ENCODE measurements around the gene ERCC4.

The ERCC4 gene

GRCh38 chr16:13948086-13948485 lies 28.1 kb downstream of the ERCC4 start:
- DNase-seq (ENCODE audit: low read depth in 2 of 2): no peak

- DNase-seq (ENCODE audit: low read depth in 2 of 2): no peak
Observed at GRCh38 chr16:13950821-13951547, 31.0 kb downstream of the ERCC4 start.

GRCh38 chr16:13951611-13952010 lies 31.7 kb downstream of the ERCC4 start:
- no peak for DNase-seq (ENCODE audit: low read depth in 2 of 2)

GRCh38 chr16:13953501-13953900 lies 33.5 kb downstream of the ERCC4 start:
- no peak for DNase-seq (ENCODE audit: low read depth in 2 of 2)

GRCh38 chr16:13956635-13957196 lies 36.8 kb downstream of the ERCC4 start:
- DNase-seq (ENCODE audit: low read depth in 2 of 2): no peak

- DNase-seq (ENCODE audit: low read depth in 2 of 2): no peak
Observed at GRCh38 chr16:13957197-13958078, 37.5 kb downstream of the ERCC4 start.

- no peak for DNase-seq (ENCODE audit: low read depth in 2 of 2)
Observed at GRCh38 chr16:13958474-13958873, 38.5 kb downstream of the ERCC4 start.

- no peak for DNase-seq (ENCODE audit: low read depth in 2 of 2)
Observed at GRCh38 chr16:13959626-13960025, 39.7 kb downstream of the ERCC4 start.

- DNase-seq (ENCODE audit: low read depth in 2 of 2): no peak
Observed at GRCh38 chr16:13961099-13961811, 41.3 kb downstream of the ERCC4 start.

GRCh38 chr16:13962232-13962631 lies 42.3 kb downstream of the ERCC4 start:
- no peak for DNase-seq (ENCODE audit: low read depth in 2 of 2)

- no peak for DNase-seq (ENCODE audit: low read depth in 2 of 2)
Observed at GRCh38 chr16:13968835-13969234, 48.9 kb downstream of the ERCC4 start.

GRCh38 chr16:13969711-13970110 lies 49.8 kb downstream of the ERCC4 start:
- no peak for DNase-seq (ENCODE audit: low read depth in 2 of 2)

- no peak for DNase-seq (ENCODE audit: low read depth in 2 of 2)
Observed at GRCh38 chr16:13970708-13971422, 50.9 kb downstream of the ERCC4 start.

GRCh38 chr16:13973321-13974023 lies 53.5 kb downstream of the ERCC4 start:
- DNase-seq (ENCODE audit: low read depth in 2 of 2): no peak

- no peak for DNase-seq (ENCODE audit: low read depth in 2 of 2)
Observed at GRCh38 chr16:13977177-13977576, 57.2 kb downstream of the ERCC4 start.

- no peak for DNase-seq (ENCODE audit: low read depth in 2 of 2)
Observed at GRCh38 chr16:13982451-13982850, 62.5 kb downstream of the ERCC4 start.

- no peak for DNase-seq (ENCODE audit: low read depth in 2 of 2)
Observed at GRCh38 chr16:13983625-13984024, 63.7 kb downstream of the ERCC4 start.

- no peak for DNase-seq (ENCODE audit: low read depth in 2 of 2)
Observed at GRCh38 chr16:13984794-13985193, 64.8 kb downstream of the ERCC4 start.

GRCh38 chr16:13988038-13988437 lies 68.1 kb downstream of the ERCC4 start:
- DNase-seq (ENCODE audit: low read depth in 2 of 2): no peak

- no peak for DNase-seq (ENCODE audit: low read depth in 2 of 2)
Observed at GRCh38 chr16:13992322-13992721, 72.4 kb downstream of the ERCC4 start.

GRCh38 chr16:13992976-13993375 lies 73.0 kb downstream of the ERCC4 start:
- DNase-seq (ENCODE audit: low read depth in 2 of 2): no peak

Measured in stimulated activated CD8-positive, alpha-beta memory T cell treated with anti-CD3 and anti-CD28 coated beads, Interleukin-2, amount 100 ng/mL, for 48 hours (primary cell).